Measurements from ENCODE around the gene TMEM233. TPM values are rescaled to one million over a fixed set of nuclear protein-coding genes. Genes with fewer than 3 reads are reported as not detected.
A peak's percentile ranks its signal among the peaks of the same experiment; 100 is the strongest.

TMEM233 gene
- total and polyA plus RNA-seq, 9 of the 15 experiments (the other 6 are each of a cell fraction or from before 2014, with no cell fraction given), result 0.04 to 0.17 (median 0.07) TPM; not detected in 2

DNA sequence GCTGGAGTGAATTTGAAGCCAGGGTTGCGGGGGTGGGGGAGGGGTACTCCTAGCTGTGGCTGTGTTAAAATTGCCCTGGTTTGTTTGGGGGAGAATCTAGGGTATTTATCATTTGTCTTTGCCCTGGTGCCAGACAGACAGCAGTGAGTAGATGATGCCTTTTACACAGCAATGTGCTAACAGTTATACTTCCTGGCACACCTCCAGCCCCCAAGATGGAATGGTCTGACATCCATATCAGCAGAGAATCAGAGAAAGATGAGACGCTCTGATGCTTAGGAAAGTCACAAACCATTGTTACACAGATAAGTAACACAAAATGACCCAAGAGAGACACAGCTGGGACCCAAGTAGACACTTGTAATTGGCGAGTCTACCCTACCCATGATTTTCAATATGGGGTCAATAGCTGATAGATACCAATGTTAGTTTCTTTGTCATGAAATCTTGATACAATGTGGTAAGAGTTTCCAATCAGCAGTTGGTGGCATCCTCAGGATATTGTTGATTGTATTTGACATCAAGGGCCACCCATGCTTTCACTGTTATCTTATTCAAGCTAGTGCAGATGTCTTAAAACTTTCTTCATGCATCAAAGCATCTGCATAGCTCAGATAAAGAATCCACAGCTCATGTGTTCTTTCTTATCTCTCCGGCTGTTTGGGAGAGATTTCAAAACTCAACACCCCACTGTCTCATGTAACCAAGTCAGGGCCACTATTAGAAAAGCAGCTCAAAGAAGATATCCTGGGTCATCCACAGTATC lies 71.8 kb downstream of the TMEM233 start (continued):
- TF ChIP-seq MYBL2 (IDR thresholded peaks at IDR 0.05; ENCODE audit: low read depth) (peak; percentile 46; the same call in 1 of the 2 replicates), MYBL2 (CRISPR knock-in tag; IDR thresholded peaks at IDR 0.05; ENCODE audit: borderline replicate concordance) (no peak), THAP12 (CRISPR knock-in tag; IDR thresholded peaks at IDR 0.05) (no peak), HDAC8 (tag; IDR thresholded peaks at IDR 0.05) (no peak), KAT7 (CRISPR knock-in tag; IDR thresholded peaks at IDR 0.05; ENCODE audit: borderline replicate concordance) (no peak), PRMT5 (CRISPR knock-in tag; IDR thresholded peaks at IDR 0.05) (no peak), NELFE (IDR thresholded peaks at IDR 0.05; ENCODE audit: insufficient read depth, insufficient read length) (no peak), PTBP1 (IDR thresholded peaks at IDR 0.05; ENCODE audit: low read depth, low read length) (no peak), CUX1 (CRISPR knock-in tag; IDR thresholded peaks at IDR 0.05) (peak; percentile 96), SMAD4 (CRISPR knock-in tag; conservative IDR thresholded peaks at IDR 0.05) (peak; percentile 99), SMARCB1 (IDR thresholded peaks at IDR 0.05; ENCODE audit: insufficient read length, low read depth) (peak; percentile 95), GABPA (tag; conservative IDR thresholded peaks at IDR 0.05; ENCODE audit: low read depth) (peak; percentile 70), ZFP30 (CRISPR knock-in tag; IDR thresholded peaks at IDR 0.05; ENCODE audit: borderline replicate concordance) (no peak), ZNF408 (CRISPR knock-in tag; IDR thresholded peaks at IDR 0.05; ENCODE audit: low read depth) (no peak)
- TF ChIP-seq, protein P1, sequence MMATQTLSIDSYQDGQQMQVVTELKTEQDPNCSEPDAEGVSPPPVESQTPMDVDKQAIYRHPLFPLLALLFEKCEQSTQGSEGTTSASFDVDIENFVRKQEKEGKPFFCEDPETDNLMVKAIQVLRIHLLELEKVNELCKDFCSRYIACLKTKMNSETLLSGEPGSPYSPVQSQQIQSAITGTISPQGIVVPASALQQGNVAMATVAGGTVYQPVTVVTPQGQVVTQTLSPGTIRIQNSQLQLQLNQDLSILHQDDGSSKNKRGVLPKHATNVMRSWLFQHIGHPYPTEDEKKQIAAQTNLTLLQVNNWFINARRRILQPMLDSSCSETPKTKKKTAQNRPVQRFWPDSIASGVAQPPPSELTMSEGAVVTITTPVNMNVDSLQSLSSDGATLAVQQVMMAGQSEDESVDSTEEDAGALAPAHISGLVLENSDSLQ (IDR thresholded peaks at IDR 0.05), result peak; percentile 57; the same call in 1 of the 2 replicates
- TF ChIP-seq, protein P2, sequence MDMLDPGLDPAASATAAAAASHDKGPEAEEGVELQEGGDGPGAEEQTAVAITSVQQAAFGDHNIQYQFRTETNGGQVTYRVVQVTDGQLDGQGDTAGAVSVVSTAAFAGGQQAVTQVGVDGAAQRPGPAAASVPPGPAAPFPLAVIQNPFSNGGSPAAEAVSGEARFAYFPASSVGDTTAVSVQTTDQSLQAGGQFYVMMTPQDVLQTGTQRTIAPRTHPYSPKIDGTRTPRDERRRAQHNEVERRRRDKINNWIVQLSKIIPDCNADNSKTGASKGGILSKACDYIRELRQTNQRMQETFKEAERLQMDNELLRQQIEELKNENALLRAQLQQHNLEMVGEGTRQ (CRISPR knock-in tag; IDR thresholded peaks at IDR 0.05), result no peak

Measured in K562 (cell line).